ENCODE results near the gene LAMTOR4.

The LAMTOR4 gene

DNA sequence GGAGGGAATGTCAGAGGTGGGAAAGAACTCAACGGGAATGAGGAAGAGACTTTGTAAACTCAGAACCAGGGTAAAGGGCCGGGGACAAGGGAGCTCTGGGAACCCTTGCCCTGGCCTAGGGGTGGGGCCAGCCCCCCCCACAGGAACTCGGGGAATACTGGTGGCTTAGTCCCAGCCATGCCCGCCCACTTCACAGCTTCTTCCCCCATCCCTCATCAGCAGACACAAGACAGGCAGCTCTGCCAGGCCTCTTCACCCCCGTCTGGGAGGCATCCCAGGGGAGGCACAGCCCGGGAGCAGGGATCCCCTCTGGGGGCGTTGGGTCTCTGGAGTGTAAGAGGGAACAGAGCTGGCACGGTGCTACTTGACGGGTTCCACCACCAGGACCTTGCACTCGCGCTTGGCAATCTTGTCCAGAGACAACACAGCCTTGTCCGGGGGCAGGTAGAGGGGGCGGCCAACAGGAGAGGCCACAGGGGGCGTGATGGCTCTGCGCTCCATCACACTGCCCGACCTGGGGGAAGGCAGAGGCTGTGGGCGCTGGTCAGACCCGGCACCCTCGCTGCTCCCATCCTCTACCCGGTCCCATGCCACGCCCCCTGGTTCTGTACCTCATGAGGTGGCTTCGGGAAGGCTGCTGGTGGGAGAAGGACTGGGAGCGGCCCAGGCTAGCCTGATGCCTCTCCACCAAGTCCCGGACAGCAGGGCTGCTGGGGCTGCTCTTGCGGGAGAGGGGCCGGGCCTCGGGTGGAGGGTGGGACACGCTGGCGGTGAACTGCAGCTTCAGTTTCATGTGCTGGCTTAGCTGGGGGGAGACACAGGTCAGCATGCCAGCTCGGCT is 6.2 kb downstream of the LAMTOR4 start:
- DNase-seq = no peak

DNA sequence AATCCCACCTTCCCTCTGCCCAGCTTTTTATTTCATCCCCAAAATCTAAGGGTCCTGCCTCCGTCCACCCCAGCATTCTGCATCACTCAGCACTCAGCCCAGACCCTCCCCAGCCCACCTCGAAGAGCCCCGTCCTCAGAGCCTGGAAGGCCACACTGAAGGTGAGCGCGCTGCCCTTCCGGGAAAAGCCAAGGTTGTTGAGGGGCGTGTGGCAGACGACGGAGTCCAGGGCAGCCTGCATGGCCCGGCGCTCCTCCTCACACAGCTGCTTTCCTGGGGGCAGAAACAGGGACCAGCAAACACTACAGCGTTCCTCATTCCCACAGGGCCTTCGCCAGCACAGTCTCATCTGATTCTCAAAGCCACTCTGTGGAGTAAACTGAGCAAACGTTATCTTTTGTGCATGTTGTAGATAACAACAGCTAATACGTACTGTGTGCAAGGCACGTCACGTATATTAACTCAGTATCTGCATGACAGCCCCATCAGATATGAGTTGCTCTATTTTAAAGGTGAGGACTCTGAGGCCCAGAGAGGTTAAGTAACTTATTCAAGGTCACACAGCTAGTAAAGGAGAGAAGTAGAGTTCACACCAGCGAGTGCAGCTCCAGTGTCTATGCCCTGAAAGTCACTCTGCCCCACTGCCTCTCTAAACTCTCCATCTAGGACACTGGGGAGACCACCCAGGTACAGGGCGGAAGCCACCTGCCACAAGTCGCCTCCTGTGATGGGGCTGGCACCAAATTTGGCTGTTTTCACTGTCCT is 7.0 kb downstream of the LAMTOR4 start:
- no peak for DNase-seq

DNA sequence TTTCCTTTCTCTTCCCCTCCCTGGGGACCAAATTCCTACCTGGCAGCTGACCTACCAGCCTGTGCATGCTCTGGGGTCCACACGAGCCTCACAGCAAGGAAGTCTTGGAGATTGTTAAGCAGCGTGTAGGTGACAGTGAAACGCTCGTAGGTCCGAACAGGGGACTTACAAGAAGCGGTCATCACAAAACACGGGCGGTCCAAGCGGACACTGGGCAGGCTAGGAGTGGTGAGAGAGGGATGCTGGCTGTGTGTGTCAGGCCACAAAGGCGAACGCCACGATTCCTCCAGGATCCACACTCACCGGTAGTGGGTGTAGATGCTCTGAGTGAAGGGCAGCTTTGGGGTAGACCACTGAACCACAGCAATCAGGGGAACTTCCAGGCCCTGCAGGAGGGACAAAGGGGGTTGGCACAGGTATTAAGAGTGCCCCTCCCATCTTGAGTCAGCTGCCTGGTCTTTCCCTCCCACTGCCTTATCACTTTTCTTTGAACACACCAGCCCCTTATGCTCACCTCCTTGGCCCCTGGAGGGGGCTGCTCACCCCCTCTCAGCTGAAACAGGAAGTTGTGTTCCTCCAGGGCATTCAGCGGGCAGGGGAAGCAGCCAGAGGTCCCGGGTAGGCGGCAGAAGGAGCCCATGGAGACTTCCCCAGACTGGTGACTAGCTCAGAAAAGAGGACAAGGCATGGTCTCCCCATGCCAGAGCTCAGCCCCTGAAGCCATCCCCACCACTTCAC is 7.8 kb downstream of the LAMTOR4 start:
- DNase-seq = no peak

DNA sequence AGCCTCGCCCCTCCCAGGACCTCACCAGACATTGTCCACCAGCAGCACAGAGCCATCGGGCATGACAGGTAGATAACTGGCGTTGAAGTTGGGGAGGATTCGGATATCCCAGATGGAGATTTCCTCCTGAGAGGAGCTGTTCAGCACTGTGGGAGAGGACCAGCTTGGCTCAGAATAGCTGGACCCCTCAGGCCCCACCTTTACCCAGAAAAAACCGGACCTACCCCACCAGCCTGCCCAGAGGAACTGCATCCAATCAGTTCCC is 8.3 kb downstream of the LAMTOR4 start:
- no peak for DNase-seq

DNA sequence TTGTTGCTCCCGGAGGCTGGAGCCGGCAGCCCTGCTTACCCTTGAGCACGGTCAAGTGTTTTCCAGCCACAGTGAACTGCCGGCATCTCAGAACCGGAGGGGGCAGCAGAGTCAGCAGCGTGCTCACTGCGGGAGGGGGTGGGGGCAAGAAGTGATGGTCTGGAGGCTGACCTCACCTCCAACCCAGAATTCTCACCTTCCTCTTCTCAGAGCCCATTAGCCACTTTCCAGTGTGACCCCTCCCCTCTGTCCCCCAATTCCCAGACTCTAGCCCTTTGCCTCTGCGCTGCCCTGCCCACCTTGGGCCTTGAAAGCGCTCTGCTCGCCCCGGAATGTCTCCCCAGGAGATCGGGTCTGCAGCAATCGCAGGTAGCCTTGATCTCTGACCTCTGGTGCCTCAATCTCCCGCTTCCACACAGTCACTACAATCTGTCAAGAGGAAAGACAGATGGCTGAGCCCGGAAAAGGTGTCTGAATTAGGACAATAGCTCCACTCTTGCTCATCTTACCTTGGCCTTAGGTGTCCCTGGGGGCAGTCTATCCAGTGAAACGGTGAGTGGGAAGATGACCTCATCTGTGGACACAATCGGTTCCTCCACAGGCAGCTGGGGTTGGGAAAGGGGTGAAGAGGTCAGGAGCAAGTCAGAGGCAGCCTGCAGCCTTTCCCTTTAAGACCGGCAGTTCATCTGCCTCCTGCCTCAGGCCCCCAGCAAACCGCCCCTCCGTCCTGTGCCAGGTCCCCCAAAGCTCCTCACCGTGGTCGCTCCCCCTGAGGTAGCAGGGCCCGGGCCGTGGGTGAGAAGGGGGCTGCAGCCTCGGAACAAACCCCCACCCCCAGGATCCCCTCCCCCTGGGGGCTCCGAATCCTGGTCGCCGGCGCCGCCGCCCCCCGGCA is 8.9 kb downstream of the LAMTOR4 start:
- peak; percentile 40 for DNase-seq

DNA sequence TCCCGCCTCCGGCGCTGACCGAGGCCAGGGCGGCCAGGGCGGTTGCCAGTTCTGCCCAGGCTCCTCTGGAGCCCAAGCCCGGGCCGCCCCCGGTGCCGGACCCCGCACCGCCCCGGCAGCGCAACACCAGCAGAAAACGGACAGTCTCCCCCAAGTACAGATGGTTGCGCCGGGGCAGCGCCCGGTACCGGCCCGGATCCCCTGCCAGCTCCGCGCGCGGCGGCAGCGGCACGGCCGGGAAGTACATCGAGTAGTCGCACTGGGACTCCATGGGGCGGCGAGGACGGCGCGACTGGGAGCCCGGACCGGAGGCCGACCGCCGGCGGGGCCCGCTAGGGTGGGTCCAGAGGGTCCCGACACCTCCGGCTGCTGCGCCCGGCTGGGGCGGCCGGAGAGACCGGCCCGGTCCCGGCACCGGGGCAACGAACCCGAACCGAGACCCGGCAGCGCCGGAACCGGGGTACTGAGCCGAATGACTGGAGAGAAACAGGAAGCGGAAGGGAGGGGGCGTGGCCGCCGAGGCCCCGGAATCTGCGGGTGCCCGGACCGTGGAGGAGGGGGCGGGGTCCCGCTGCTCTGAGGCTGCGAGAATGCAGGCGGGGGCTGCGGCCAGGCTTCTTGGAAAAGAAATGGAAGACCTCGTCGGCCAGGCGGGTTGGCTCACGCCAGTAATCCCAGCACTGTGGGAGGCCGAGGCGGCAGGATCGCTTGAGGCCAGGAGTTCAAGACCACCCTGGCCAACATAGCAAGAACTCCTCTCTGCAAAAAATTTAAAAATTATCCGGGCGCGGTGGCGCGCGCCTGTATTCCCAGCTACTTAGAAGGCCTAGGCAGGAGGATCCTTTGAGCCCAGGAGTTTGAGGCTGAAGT is 9.7 kb downstream of the LAMTOR4 start, which contains the start of gene TRAPPC14:
TSS of gene TRAPPC14 (minus strand) at position 495 of the 870 bp plus-strand sequence. CDS start at position 271, 224 bp downstream.
- peak; percentile 88 for DNase-seq

DNA sequence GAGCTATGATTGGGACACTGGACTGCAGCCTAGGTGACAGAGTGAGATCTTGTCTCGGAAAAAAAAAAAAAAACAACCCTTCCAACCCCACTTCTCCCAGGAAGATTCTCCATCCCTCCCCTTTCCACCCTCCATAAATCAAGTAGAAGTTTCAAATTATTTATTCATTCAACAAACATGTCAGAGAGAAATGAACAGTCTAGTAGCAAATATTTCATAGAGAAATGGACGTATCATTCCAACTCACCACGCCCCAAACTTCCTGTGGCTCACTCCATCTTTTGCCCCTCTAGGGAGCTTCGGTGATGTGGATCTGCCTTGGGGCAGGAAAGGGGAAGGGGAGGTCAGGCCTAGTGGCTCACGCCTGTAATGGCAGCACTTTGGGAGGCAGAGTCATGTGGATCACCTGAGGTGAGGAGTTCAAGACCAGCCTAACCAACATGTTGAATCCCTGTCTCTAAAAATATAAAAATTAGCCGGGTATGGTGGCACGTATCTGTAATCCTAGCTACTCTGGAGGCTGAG is 10.4 kb downstream of the LAMTOR4 start:
- peak; percentile 21 for DNase-seq

DNA sequence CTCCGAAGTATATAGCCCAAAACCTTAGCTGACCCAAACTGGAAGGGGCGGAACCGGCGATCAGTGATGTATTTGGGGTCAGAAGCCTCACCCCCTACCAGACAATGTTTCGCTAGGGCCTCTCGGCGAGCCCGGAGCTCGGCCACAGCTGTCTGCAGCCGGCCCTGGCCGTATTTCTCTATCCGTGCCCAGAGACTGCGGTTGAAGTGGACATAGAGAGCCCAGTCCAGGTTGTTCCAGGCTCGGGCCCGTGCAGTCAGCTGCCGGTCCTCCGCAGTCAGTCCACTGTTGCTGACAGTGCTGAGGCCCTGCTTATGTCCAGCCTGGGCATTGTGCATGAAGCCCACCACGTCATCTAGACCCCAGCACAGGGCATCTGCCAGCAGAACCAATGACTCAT is 11.3 kb downstream of the LAMTOR4 start:
- DNase-seq = no peak

DNA sequence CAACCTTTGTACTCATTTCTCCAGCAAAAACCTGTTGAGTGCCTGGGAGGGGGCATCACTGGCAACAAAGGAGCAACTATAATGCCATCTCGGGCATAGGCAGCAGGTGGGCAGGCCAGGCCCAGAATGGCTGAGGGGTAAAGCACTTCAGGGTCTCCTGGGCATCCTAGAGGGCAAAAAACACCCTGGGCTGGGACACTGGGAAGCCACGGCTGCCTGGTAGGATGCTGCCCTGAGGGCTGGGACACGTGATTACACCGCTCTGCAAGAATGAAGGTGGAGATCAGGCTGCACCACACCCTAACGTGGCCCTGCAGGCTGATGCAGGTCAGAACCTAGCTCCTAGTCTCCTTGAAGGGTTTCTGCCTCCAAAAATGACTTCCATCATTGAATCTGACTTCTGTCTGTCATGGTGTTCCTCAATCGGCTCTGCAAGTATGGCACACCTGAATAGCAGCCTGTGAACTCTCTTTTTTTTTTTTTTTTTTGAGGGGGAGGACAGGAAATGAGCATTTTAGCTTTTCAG is 14.4 kb downstream of the LAMTOR4 start:
- peak; percentile 27 for DNase-seq

DNA sequence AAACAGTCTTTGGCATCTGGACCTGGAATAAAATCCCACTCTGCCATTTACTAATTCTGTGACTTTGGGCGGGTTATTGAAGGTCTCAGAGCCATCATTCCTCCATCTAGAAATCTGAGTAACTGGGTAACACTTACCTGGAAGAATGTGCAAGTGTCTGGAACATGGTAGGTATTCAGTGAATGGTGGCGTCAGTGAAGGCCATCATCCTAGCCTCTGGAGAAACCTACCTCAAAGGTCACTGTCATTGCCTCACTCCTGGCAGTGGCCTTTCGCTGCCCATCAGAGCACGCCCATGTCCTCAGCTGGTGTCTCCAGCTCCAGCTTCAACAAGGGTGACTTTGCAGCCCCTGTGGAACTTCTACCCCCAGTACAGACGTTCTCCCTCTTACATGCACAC is 15.2 kb downstream of the LAMTOR4 start:
- no peak for DNase-seq

DNA sequence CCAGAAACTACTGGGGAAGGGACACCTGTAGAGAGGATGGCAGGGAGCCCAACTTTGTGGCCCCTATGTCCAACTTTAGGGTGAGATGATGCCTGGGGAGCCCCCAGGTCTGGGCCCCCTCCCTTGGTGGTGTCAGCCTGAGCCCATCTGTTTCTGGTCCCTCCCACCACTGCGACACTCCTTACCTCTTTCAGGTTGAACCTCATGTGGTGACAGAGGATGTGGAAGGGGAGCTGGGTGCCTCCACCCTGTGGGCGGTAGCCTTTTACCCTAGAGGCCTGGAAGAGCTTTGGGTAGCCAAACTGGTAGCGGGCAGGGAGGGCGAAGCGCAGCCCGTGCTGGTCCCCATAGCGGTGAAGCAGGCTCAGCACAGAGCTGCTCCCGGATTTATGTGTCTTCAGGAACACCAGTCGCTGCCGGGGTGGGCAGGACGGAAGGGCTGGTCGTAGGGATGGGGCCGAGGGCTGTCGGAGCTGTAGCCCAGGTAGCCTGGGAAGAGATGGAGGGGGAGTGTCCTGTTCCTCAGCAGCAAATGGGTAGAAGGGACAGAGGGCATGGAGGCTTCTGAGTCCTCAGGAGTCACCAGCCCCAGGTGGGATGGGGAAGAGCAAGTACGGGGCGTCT is 17.7 kb downstream of the LAMTOR4 start:
- DNase-seq = no peak

DNA sequence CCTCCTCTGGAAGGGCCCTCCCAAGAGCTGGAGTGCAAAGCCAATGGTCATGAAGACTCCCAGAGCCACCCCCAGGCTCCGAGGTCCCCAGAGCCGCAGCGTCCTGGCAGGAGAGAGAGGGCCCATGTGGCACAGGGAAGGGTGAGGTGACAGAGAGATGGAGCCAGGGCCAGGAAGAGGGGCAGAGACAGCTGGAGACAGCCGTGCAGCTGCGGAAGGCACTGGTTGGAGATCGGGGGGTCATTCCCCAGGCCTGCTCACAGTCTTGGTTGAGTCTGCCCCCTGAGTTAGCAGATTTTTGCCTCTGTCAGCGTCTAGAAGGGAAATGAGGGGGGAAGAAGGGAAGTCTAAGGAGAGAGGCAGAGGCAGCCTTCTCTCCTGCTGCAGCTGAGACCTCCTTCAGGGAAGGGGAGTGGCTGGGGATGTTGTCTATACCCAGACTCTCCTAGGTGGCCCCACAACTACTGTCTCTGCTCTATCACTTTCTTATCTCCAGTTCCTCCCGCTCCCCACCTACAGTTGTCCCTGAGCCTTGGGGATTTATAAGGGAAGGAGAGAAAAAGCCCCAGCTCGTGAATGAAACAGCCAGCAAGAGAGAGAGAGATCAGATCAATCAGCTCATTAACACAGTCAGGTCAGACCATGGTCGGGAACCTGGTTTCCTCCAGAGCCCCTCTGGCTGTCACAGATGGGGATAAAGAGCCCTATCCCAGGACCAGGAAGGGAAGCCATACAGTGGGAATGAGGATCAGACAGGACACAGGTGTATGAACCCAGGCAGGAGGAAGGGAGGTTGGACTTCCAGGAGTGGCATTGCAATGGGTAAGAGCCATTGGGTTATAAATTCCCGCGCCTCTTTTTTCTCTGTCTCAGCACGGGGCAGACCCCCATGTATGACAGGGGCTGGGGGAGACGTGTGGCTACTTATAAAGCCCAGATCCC is 18.5 kb downstream of the LAMTOR4 start:
- no peak for DNase-seq

DNA sequence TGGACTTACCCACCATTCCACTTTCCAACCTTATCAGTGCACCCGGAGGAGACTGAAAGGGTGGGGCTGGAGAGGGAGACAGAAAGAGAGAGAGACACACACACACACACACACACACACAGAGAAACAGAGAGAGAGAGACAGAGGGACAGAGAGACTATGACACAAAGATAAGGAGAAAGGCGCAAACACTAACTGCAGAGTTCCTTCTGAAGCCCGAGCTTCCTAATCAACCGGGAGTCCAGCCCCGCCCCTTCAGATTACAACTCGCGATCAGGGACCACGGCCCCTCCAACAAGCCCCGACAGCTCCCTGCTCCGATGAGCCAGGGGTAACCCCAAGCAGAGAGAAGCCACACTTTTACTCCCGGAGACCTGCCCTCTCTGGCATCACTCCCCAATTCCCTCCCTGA is 19.2 kb downstream of the LAMTOR4 start:
- peak; percentile 31 for DNase-seq

DNA sequence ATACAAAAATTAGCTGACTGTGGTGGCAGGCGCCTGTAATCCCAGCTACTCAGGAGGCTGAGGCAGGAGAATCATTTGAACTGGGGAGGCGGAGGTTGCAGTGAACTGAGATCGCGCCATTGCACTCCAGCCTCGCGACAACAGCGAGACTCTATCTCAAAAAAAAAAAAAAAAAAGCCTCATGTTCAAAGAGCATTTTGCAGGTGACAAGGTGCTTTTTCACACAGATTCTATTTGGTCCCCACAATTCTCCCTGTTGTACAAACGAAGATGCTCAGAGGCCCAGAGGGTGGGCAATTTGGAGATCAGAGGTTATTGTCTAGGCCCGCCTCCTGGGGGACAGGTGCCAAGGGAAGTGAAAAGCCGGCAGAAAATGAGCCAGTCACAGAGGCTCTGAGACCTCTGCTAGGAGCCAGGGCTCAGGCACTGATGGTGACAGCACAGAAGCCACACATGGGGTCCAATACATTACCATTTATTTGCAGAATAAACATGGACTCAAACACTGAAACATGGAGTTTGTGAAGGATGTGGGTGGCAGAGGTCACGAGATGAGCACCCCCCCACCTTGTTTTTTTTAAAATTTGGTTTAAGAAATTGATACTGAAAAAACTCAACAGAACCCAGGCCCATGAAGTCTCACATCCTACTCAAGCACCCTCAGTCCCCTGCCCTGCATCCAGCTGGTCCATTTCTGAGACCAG is 20.6 kb downstream of the LAMTOR4 start:
- DNase-seq = peak; percentile 75

DNA sequence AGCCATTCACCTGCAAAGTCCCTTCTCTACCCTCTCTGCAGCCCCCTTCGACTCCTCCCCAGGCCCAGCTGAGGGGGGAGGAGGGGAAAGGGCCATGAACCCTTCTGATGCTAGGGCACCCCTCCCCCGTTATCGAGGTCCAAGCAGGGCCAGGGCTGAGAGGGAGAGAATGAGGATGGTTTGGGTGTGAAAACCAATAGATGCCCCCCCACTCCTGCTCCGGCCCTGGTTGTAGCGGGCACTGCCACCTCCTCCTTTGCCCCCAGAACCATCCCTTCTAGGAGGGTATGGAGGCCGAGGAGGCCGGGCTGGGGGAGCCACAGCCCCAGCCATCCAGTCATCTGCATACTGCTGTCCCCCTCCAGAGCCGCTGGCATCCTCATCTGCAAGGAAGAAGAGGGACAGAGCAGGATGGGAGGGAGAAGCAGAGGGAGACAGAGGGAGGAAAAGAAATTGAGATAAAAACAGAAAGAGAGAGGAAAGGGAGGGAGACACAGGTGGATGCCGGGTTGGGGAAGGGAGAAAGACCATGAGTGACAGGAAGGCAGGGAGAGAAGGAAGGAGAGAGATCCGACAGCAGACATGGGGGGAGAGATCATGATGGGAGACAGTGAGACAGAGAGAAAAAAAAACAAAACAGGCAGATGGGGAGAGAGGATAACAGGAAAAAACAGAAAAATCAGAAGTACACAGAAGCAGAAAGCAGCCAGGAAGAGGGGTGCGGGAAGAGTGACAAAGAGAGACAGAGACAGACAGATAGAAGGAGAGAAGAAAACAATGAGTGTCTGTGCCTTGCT is 21.6 kb downstream of the LAMTOR4 start:
- DNase-seq = no peak

DNA sequence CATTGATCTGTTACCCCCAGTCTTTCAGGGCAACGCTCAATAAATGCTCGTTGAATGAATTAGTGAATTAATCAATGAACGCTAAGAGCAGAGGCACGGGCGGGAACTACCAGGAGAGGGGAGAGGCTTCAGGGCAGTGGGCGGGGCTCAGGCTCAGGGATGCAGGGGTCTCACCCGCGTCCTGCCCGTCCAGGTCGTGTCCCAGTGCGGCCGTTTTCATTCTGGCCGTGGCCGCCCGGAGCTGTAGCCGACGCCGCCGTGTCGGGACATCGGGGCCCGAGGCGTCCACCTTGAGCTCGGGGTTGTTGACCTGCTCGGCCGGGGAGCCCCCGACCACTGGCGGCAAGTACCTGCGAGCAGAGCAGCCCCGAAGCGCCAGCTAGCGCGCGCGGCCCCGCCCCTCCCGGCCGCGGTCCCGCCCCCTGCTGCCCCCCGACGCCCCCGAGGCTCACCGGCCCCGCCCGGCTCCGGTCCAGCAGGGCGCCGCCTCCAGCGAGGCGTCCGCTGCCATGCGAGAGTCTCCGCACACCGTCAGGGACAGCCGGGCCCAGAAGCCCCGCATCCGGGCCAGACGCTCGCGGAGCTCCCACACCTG is 22.5 kb downstream of the LAMTOR4 start:
- DNase-seq = peak; percentile 40

DNA sequence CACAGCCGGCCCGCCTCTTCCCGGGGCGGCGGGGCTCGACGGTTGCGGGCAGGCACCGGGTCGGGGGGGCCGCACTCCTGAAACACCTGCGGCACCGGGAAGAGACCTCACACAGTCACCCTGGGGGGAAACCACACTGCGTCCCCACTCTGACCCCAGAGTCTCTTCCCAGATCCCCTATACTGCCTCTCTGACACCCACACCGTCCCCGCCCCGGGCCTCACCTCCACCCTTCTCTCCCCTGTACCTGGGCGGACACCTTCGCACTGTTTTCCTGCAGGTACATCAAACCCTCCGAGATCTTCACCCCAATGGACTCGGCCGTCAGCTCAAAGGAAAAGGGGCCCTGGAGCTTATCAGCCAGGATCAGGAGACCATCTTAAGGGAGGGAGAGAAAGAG is 23.1 kb downstream of the LAMTOR4 start:
- DNase-seq = no peak
